DOHH2 (cell line): ENCODE measurements around the gene SEC61A1.

ENCODE experiments used
- H3F3A ChIP-seq: fragments of 200-600 bp; sonication (generic), shearing (Covaris generic); 2 replicates; pipeline ENCODE4 v1.6.0; 2016; ENCODE audit warnings: antibody characterized with exemption, mild to moderate bottlenecking; ENCODE audit not compliant: control insufficient read depth, insufficient read depth
- H3K27ac ChIP-seq: fragments of 200-600 bp; sonication (generic); 2 replicates; pipeline ENCODE4 v1.5.1; 2014; ENCODE audit warnings: low read depth, mild to moderate bottlenecking, low read length, moderate library complexity
- H3K27me3 ChIP-seq: fragments of 200-600 bp; sonication (generic); 2 replicates; pipeline ENCODE4 v1.6.1; 2014; ENCODE audit warnings: mild to moderate bottlenecking, low read length, mixed read lengths; ENCODE audit not compliant: control insufficient read depth
- H3K36me3 ChIP-seq: fragments of 200-600 bp; sonication (generic); 2 replicates; pipeline ENCODE4 v1.6.1; 2014; ENCODE audit warnings: mild to moderate bottlenecking, low read length, moderate library complexity, mixed read lengths; ENCODE audit not compliant: control insufficient read depth
- H3K4me1 ChIP-seq: fragments of 200-600 bp; sonication (generic); 2 replicates; pipeline ENCODE4 v1.6.1; 2014; ENCODE audit warnings: mild to moderate bottlenecking, low read length, mixed read lengths; ENCODE audit not compliant: control insufficient read depth
- H3K4me2 ChIP-seq: fragments of 200-600 bp; sonication (generic); 2 replicates; pipeline ENCODE4 v1.6.0; 2014; ENCODE audit warnings: mild to moderate bottlenecking, low read length, moderate library complexity
- H3K4me3 ChIP-seq: fragments of 200-600 bp; sonication (generic); 2 replicates; pipeline ENCODE4 v1.5.1; 2014; ENCODE audit warnings: mild to moderate bottlenecking, low read length, mixed read lengths
- H3K79me2 ChIP-seq: fragments of 200-600 bp; sonication (generic); 2 replicates; pipeline ENCODE4 v1.6.1; 2014; ENCODE audit warnings: mild to moderate bottlenecking, low read length, mixed read lengths; ENCODE audit not compliant: control insufficient read depth
- H3K9me2 ChIP-seq: fragments of 200-600 bp; sonication (generic); replicated peaks from 2 replicates; pipeline ENCODE4 v1.6.1; 2014; ENCODE audit warnings: mild to moderate bottlenecking, low read length, mixed read lengths; ENCODE audit not compliant: control insufficient read depth
- H3K9me3 ChIP-seq: fragments of 200-600 bp; sonication (generic); 2 replicates; pipeline ENCODE4 v1.6.1; 2014; ENCODE audit warnings: antibody characterized with exemption, low read length, mixed read lengths; ENCODE audit not compliant: control insufficient read depth, insufficient read depth
- H4K20me1 ChIP-seq: fragments of 200-600 bp; sonication (generic); 2 replicates; pipeline ENCODE4 v1.6.0; 2014; ENCODE audit warnings: low read depth, mild to moderate bottlenecking, antibody characterized with exemption, low read length, moderate library complexity; ENCODE audit not compliant: control insufficient read depth, insufficient read depth
- CTCF ChIP-seq: fragments of 200-600 bp; sonication (generic); IDR thresholded peaks from one replicate; pipeline ENCODE4 v1.5.1; 2014; ENCODE audit warnings: antibody characterized with exemption, mild to moderate bottlenecking, low read depth, low read length; ENCODE audit not compliant: poor library complexity, severe bottlenecking
- EZH2phosphoT487 ChIP-seq: fragments of 200-600 bp; sonication (generic); IDR thresholded peaks from 2 replicates; pipeline ENCODE4 v1.6.1; 2017; ENCODE audit warnings: borderline replicate concordance, mild to moderate bottlenecking, antibody characterized with exemption, low read length, moderate library complexity, mixed read lengths

Gene SEC61A1

GRCh38 chr3:128033102-128033501 is 19.1 kb upstream of the SEC61A1 start:
- H3K4me1 ChIP-seq = no peaks in the 10 kb centered on the region
- H3K36me3 ChIP-seq = no peaks in the 10 kb centered on the region
- TF ChIP-seq EZH2phosphoT487 = no peak
- TF ChIP-seq CTCF = no peak

GRCh38 chr3:128036119-128036518 is 16.1 kb upstream of the SEC61A1 start:
- no peaks in the 10 kb centered on the region for H3K79me2 ChIP-seq
- no peak for TF ChIP-seq EZH2phosphoT487
- no peak for TF ChIP-seq CTCF
- H3K9me3 ChIP-seq = no peaks in the 10 kb centered on the region
- H3K9me2 ChIP-seq = no peaks in the 10 kb centered on the region
- no peaks in the 10 kb centered on the region for H3K36me3 ChIP-seq
- no peaks in the 10 kb centered on the region for H3K4me1 ChIP-seq
- no peaks in the 10 kb centered on the region for H4K20me1 ChIP-seq
- no peak overlapping the region for H3K4me3 ChIP-seq
- no peak overlapping the region for H3K27ac ChIP-seq
- no peak overlapping the region for H3K4me2 ChIP-seq
- peaks cover 24% of the 10 kb centered on the region for H3K27me3 ChIP-seq
- no peaks in the 10 kb centered on the region for H3F3A ChIP-seq

More at GRCh38 chr3:128033102-128033501, 19.1 kb upstream of the SEC61A1 start:
- no peak overlapping the region for H3K27ac ChIP-seq
- no peak overlapping the region for H3K4me2 ChIP-seq
- no peaks in the 10 kb centered on the region for H3K9me3 ChIP-seq
- no peaks in the 10 kb centered on the region for H3K79me2 ChIP-seq
- H3F3A ChIP-seq = no peaks in the 10 kb centered on the region
- no peaks in the 10 kb centered on the region for H3K9me2 ChIP-seq
- no peak overlapping the region for H3K4me3 ChIP-seq
- peaks cover 17% of the 10 kb centered on the region for H3K27me3 ChIP-seq
- no peaks in the 10 kb centered on the region for H4K20me1 ChIP-seq

- Histone ChIP-seq H3K9me2 (no peaks in the 10 kb centered on the region), H3K4me3 (no peak overlapping the region), H3K36me3 (no peaks in the 10 kb centered on the region), H3K4me2 (no peak overlapping the region), H3K27ac (no peak overlapping the region), H3K4me1 (no peaks in the 10 kb centered on the region), H3K9me3 (no peaks in the 10 kb centered on the region), H3K27me3 (peaks cover 37% of the 10 kb centered on the region), H3K79me2 (no peaks in the 10 kb centered on the region), H4K20me1 (no peaks in the 10 kb centered on the region), H3F3A (no peaks in the 10 kb centered on the region)
- no peak for TF ChIP-seq EZH2phosphoT487
- no peak for TF ChIP-seq CTCF
Measured at GRCh38 chr3:128040041-128040440, 12.2 kb upstream of the SEC61A1 start.

GRCh38 chr3:128040660-128041059 is 11.6 kb upstream of the SEC61A1 start:
- Histone ChIP-seq H3K79me2 (no peaks in the 10 kb centered on the region), H3K27ac (no peak overlapping the region), H3K4me2 (no peak overlapping the region), H4K20me1 (no peaks in the 10 kb centered on the region), H3K4me1 (no peaks in the 10 kb centered on the region), H3F3A (no peaks in the 10 kb centered on the region), H3K9me3 (no peaks in the 10 kb centered on the region), H3K4me3 (no peak overlapping the region), H3K36me3 (no peaks in the 10 kb centered on the region), H3K27me3 (peaks cover 33% of the 10 kb centered on the region), H3K9me2 (no peaks in the 10 kb centered on the region)
- no peak for TF ChIP-seq EZH2phosphoT487
- TF ChIP-seq CTCF = no peak
